ENCODE measurements around the gene FAM114A1. TPM values are rescaled to one million over a fixed set of nuclear protein-coding genes. Genes with fewer than 3 reads are reported as not detected.

Gene FAM114A1
- total and polyA plus RNA-seq, 2 of the 8 experiments (the other 6 are each of a cell fraction or from before 2014, with no cell fraction given): 9.5 to 12.0 TPM

GRCh38 chr4:38957261-38957815 is 89.7 kb downstream of the FAM114A1 start:
- Histone ChIP-seq H2BK12ac (ENCODE audit: low read depth, low read length) (no peak overlapping the region), H2BK5ac (ENCODE audit: low read depth, low read length) (no peak overlapping the region), H4K8ac (ENCODE audit: extremely low read depth, insufficient read depth, low read length) (no peak overlapping the region), H3K18ac (ENCODE audit: extremely low read depth, low read length) (no peak overlapping the region), H3K27me3 (replicated peaks in 1 of 4; ENCODE audit: control insufficient read depth in 3 of 4, extremely low read depth in 1 of 4, insufficient read depth in 3 of 4, low read length in 3 of 4) (no peaks in the 10 kb centered on the region), H3K36me3 (ENCODE audit: control insufficient read depth in 2 of 4, insufficient read depth in 4 of 4, low read length in 3 of 4) (no peaks in the 10 kb centered on the region), H3K4ac (replicated peaks; ENCODE audit: insufficient read length, low read depth, low read length) (no peak overlapping the region), H2BK20ac (ENCODE audit: low read length) (no peak overlapping the region), H3K27ac (ENCODE audit: low read depth, low read length) (no peak overlapping the region), H4K5ac (ENCODE audit: insufficient read length, low read depth, low read length) (no peak overlapping the region), H3K79me1 (ENCODE audit: low read depth, low read length) (no peaks in the 10 kb centered on the region), H2AFZ (ENCODE audit: low read length) (no peak overlapping the region), H3K9ac (replicated peaks in 1 of 4; ENCODE audit: extremely low read depth in 1 of 4, low read depth in 3 of 4, low read length in 3 of 4) (no peak overlapping the region), H2AK5ac (ENCODE audit: low read depth, low read length) (no peak overlapping the region), H2BK120ac (replicated peaks; ENCODE audit: low read depth, low read length) (no peak overlapping the region), H3K4me1 (replicated peaks in 1 of 4; ENCODE audit: control insufficient read depth in 3 of 4, insufficient read depth in 4 of 4, low read length in 3 of 4) (no peaks in the 10 kb centered on the region), H3K4me2 (ENCODE audit: insufficient read depth in 1 of 2, low read depth in 2 of 2, low read length in 2 of 2) (no peak overlapping the region), H3K14ac (ENCODE audit: insufficient read length) (no peak overlapping the region), H3K4me3 (ENCODE audit: extremely low read depth in 1 of 4, insufficient read depth in 2 of 4, low read depth in 3 of 4, low read length in 4 of 4) (no peak overlapping the region), H4K20me1 (replicated peaks in 1 of 2; ENCODE audit: control insufficient read depth in 1 of 2, insufficient read depth in 2 of 2, low read length in 2 of 2) (no peaks in the 10 kb centered on the region), H3K23me2 (ENCODE audit: low read depth, low read length) (no peaks in the 10 kb centered on the region), H3K9me3 (ENCODE audit: insufficient read depth in 2 of 2, low read depth in 1 of 2, low read length in 1 of 2) (no peaks in the 10 kb centered on the region), H2BK15ac (ENCODE audit: low read length) (no peak overlapping the region), H3K79me2 (ENCODE audit: control insufficient read depth in 1 of 2, insufficient read depth in 2 of 2, low read length in 2 of 2) (no peaks in the 10 kb centered on the region), H3K56ac (replicated peaks; ENCODE audit: insufficient read length, low read depth, low read length) (no peak overlapping the region), H4K91ac (replicated peaks; ENCODE audit: insufficient read length, low read length) (no peak overlapping the region), H3K23ac (ENCODE audit: insufficient read length) (no peak overlapping the region)
- ChIA-PET POLR2A (ENCODE audit: partially characterized antibody) (no interaction called here), CTCF (ENCODE audit: partially characterized antibody) (interaction anchor here (2.6 kb wide), 1 partner anchor 36 kb away, joined by 6 read pairs; no protein-coding TSS in a partner anchor)
- DNase-seq (ENCODE audit: low read depth in 1 of 2, low spot score in 2 of 2) (no peak), FAIRE-seq (no peak)
- 76% methylated on average over 5 of the region's 5 CpGs; no CpG with 5 or more reads in 1 of the 2 experiments for WGBS, 2 experiments (ENCODE audit: extremely low coverage in 1 of 2, insufficient coverage in 1 of 2, insufficient read length in 1 of 2, insufficient replicate concordance in 2 of 2, low coverage in 1 of 2, low lambda C conversion rate in 2 of 2, missing lambda C conversion rate in 1 of 2)
- TF ChIP-seq RBBP5 (IDR thresholded peaks at IDR 0.05; ENCODE audit: borderline replicate concordance, low read depth, low read length) (no peak), HDAC6 (IDR thresholded peaks at IDR 0.05; ENCODE audit: low read depth, low read length) (no peak), NRF1 (IDR thresholded peaks at IDR 0.05; ENCODE audit: low read depth, low read length) (no peak), SIRT6 (IDR thresholded peaks at IDR 0.05; ENCODE audit: low read length) (no peak), MAX (IDR thresholded peaks at IDR 0.05) (no peak), POLR2A (IDR thresholded peaks at IDR 0.05; ENCODE audit: control extremely low read depth in 1 of 2, low read depth in 2 of 2, low read length in 2 of 2) (no peak), RXRA (IDR thresholded peaks at IDR 0.05; ENCODE audit: insufficient read depth, low read depth, low read length) (no peak), RNF2 (IDR thresholded peaks at IDR 0.05; ENCODE audit: borderline replicate concordance, low read depth, low read length, missing control alignments, poor library complexity, severe bottlenecking) (no peak)

Data from H1 (cell line).